Smooth muscle cell (in vitro differentiated cells): Measurements from ENCODE around the gene TCF19. TPM values are rescaled to one million over a fixed set of nuclear protein-coding genes. Genes with fewer than 3 reads are reported as not detected.

Experiments used
- DNase-seq: peaks from one replicate; lab custom pipeline; 2025; ENCODE audit not compliant: unreplicated experiment; lab: John Stamatoyannopoulos, UW
- H2AFZ ChIP-seq: fragments of 200-600 bp; sonication (generic); 2 replicates; pipeline ENCODE4 v1.6.0; 2016; ENCODE audit warnings: antibody characterized with exemption, low read depth, mild to moderate bottlenecking
- H3F3A ChIP-seq: fragments of 200-600 bp; sonication (generic); 2 replicates; pipeline ENCODE4 v1.6.0; 2017; ENCODE audit warnings: antibody characterized with exemption, low read depth
- H3K27ac ChIP-seq: fragments of 200-600 bp; sonication (generic); 2 replicates; pipeline ENCODE4 v1.5.1; 2016; ENCODE audit warnings: low read depth, mild to moderate bottlenecking
- H3K27me3 ChIP-seq: fragments of 200-600 bp; sonication (generic); 2 replicates; pipeline ENCODE4 v1.6.1; 2016; ENCODE audit warnings: low read depth, mild to moderate bottlenecking
- H3K36me3 ChIP-seq: fragments of 200-600 bp; sonication (generic); 2 replicates; pipeline ENCODE4 v1.5.1; 2016; ENCODE audit warnings: low read depth
- H3K4me1 ChIP-seq: fragments of 200-600 bp; sonication (generic); 2 replicates; pipeline ENCODE4 v1.5.1; 2016; ENCODE audit warnings: low read depth
- H3K4me2 ChIP-seq: fragments of 200-600 bp; sonication (generic); 2 replicates; pipeline ENCODE4 v1.6.0; 2016; ENCODE audit warnings: mild to moderate bottlenecking
- H3K4me3 ChIP-seq: fragments of 200-600 bp; sonication (generic); 2 replicates; pipeline ENCODE4 v1.5.1; 2016; ENCODE audit warnings: mild to moderate bottlenecking
- H3K79me2 ChIP-seq: fragments of 200-600 bp; sonication (generic); 2 replicates; pipeline ENCODE4 v1.6.0; 2016; ENCODE audit warnings: low read depth, mild to moderate bottlenecking
- H3K9ac ChIP-seq: fragments of 200-600 bp; sonication (generic); 2 replicates; pipeline ENCODE4 v1.6.0; 2016; ENCODE audit warnings: low read depth
- H3K9me3 ChIP-seq: fragments of 200-600 bp; sonication (generic); replicated peaks from 2 replicates; pipeline ENCODE4 v1.5.1; 2016; ENCODE audit warnings: low read depth
- H4K20me1 ChIP-seq: fragments of 200-600 bp; sonication (generic); 2 replicates; pipeline ENCODE4 v1.6.0; 2016; ENCODE audit warnings: low read depth
- CTCF ChIP-seq: fragments of 200-600 bp; sonication (generic); IDR thresholded peaks from 2 replicates; pipeline ENCODE4 v1.5.1; 2017; ENCODE audit warnings: borderline replicate concordance, mild to moderate bottlenecking, antibody characterized with exemption; ENCODE audit not compliant: insufficient read depth, poor library complexity, severe bottlenecking
- WGBS: methylation state at CpG from one replicate; pipeline ENCODE4 v1.1.7; 2016; ENCODE audit warnings: low lambda C conversion rate; 5-methylcytosine and 5-hydroxymethylcytosine counted together
- polyA plus RNA-seq: library from polyadenylated mRNA; unstranded; fragments of >200 nt; fragmentation: Nextera tagmentation; extraction: Ambion mirVana; gene quantifications from 2 replicates; pipeline ENCODE4 v1.2.1, GENCODE V29; 2016
- total RNA-seq: library from RNA; depleted of rRNA; stranded (reverse); fragments of >200 nt; gene quantifications from 2 replicates; pipeline ENCODE4 v1.2.3, GENCODE V29; 2014

TCF19 gene
- total RNA-seq (4.5 and 7.8 TPM in 2 replicates), polyA plus RNA-seq (5.4 and 10.5 TPM in 2 replicates)

GRCh38 chr6:31158140-31158862 is at the start of gene TCF19:
TSS of gene TCF19 (plus strand) at chr6:31158589. CDS start at chr6:31159470, 881 bp downstream.
- H3K4me3 ChIP-seq, result peak within 1 kb of the TSS; percentile 79
- peak within 1 kb of the TSS; percentile 86 for H3K9ac ChIP-seq
- H4K20me1 ChIP-seq, result no peaks in the 10 kb centered on the region
- H2AFZ ChIP-seq, result peak within 1 kb of the TSS; percentile 98
- no peaks in the 10 kb centered on the region for H3K79me2 ChIP-seq
- peaks cover 16% of the 10 kb centered on the region for H3K4me1 ChIP-seq
- under 1% methylated on average over 57 of the region's 65 CpGs for WGBS
- no peak for TF ChIP-seq CTCF
- H3K4me2 ChIP-seq, result peak within 1 kb of the TSS; percentile 94
- H3F3A ChIP-seq, result no peaks in the 10 kb centered on the region
- DNase-seq, result peak; percentile 96
- H3K27ac ChIP-seq, result no peak within 1 kb of the TSS
- no peaks in the 10 kb centered on the region for H3K36me3 ChIP-seq
- H3K27me3 ChIP-seq, result no peaks in the 10 kb centered on the region
- H3K9me3 ChIP-seq, result no peaks in the 10 kb centered on the region

GRCh38 chr6:31110825-31111582 is 47.4 kb upstream of the TCF19 start:
- H4K20me1 ChIP-seq, result no peaks in the 10 kb centered on the region
- H3K9ac ChIP-seq, result no peak overlapping the region
- peaks cover 24% of the 10 kb centered on the region for H3K4me1 ChIP-seq
- H2AFZ ChIP-seq, result no peak overlapping the region
- H3K27me3 ChIP-seq, result no peaks in the 10 kb centered on the region
- H3K4me2 ChIP-seq, result no peak overlapping the region
- DNase-seq, result no peak
- no peaks in the 10 kb centered on the region for H3K79me2 ChIP-seq
- no peaks in the 10 kb centered on the region for H3K36me3 ChIP-seq
- peaks cover 8% of the 10 kb centered on the region for H3F3A ChIP-seq
- WGBS, result 75% methylated on average over 11 of the region's 11 CpGs
- H3K27ac ChIP-seq, result no peak overlapping the region
- no peaks in the 10 kb centered on the region for H3K9me3 ChIP-seq
- TF ChIP-seq CTCF, result no peak
- H3K4me3 ChIP-seq, result no peak overlapping the region

- no peak for TF ChIP-seq CTCF
Measured at GRCh38 chr6:31111712-31112111, 46.7 kb upstream of the TCF19 start.

More at GRCh38 chr6:31111712-31112111, 46.7 kb upstream of the TCF19 start:
- no peak overlapping the region for H2AFZ ChIP-seq
- WGBS, result 95% methylated on average over 13 of the region's 13 CpGs
- H3K9me3 ChIP-seq, result no peaks in the 10 kb centered on the region
- no peaks in the 10 kb centered on the region for H3K27me3 ChIP-seq
- peaks cover 8% of the 10 kb centered on the region for H3F3A ChIP-seq
- H4K20me1 ChIP-seq, result no peaks in the 10 kb centered on the region
- H3K4me2 ChIP-seq, result no peak overlapping the region
- no peaks in the 10 kb centered on the region for H3K36me3 ChIP-seq
- peaks cover 24% of the 10 kb centered on the region for H3K4me1 ChIP-seq
- H3K4me3 ChIP-seq, result no peak overlapping the region
- H3K27ac ChIP-seq, result no peak overlapping the region
- no peaks in the 10 kb centered on the region for H3K79me2 ChIP-seq
- H3K9ac ChIP-seq, result no peak overlapping the region
- DNase-seq, result no peak
